ENCODE results near the gene UNC5C. TPM values are rescaled to one million over a fixed set of nuclear protein-coding genes. Genes with fewer than 3 reads are reported as not detected.

UNC5C gene
- total and polyA plus RNA-seq, 2 of the 8 experiments (the other 6 are each of a cell fraction or from before 2014, with no cell fraction given), result 0.30 to 1.3 TPM

DNA sequence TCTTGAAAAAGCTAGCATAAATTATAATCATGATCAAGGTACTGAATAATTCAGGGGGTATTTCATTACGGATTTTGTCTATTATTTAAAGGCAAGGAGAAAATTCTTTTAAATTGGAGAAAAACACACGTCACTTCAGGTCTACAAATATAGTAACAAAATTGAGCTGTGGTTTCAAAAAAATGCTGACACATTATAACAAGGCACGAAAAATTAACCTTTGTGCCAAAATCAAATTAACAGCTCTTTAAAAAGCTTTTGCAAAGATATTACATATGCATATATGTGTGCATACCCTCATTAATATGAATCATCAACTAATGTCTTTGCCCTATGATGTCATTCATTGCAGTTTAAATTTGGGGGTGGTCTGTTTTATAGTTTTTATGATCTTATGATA lies 44.3 kb downstream of the UNC5C start:
- H3K4ac ChIP-seq (replicated peaks; ENCODE audit: insufficient read length, low read depth, low read length), result no peak overlapping the region
- DNase-seq (ENCODE audit: low read depth in 1 of 2, low spot score in 2 of 2) (no peak), FAIRE-seq (no peak)
- H2AK5ac ChIP-seq (ENCODE audit: low read depth, low read length), result no peak overlapping the region
- ChIA-PET POLR2A (ENCODE audit: partially characterized antibody) (no interaction called here), CTCF (ENCODE audit: partially characterized antibody) (no interaction called here)
- no peak overlapping the region for H4K8ac ChIP-seq (ENCODE audit: extremely low read depth, insufficient read depth, low read length)
- no peaks in the 10 kb centered on the region for H3K36me3 ChIP-seq (ENCODE audit: control insufficient read depth in 2 of 4, insufficient read depth in 4 of 4, low read length in 3 of 4)
- H3K56ac ChIP-seq (replicated peaks; ENCODE audit: insufficient read length, low read depth, low read length), result no peak overlapping the region
- H2BK12ac ChIP-seq (ENCODE audit: low read depth, low read length), result no peak overlapping the region
- H3K18ac ChIP-seq (ENCODE audit: extremely low read depth, low read length), result no peak overlapping the region
- H3K9ac ChIP-seq (replicated peaks in 1 of 4; ENCODE audit: extremely low read depth in 1 of 4, low read depth in 3 of 4, low read length in 3 of 4), result no peak overlapping the region
- H3K4me2 ChIP-seq (ENCODE audit: insufficient read depth in 1 of 2, low read depth in 2 of 2, low read length in 2 of 2), result no peak overlapping the region
- H3K79me1 ChIP-seq (ENCODE audit: low read depth, low read length), result no peaks in the 10 kb centered on the region
- H2BK15ac ChIP-seq (ENCODE audit: low read length), result no peak overlapping the region
- H2AFZ ChIP-seq (ENCODE audit: low read length), result no peak overlapping the region
- no peak overlapping the region for H4K5ac ChIP-seq (ENCODE audit: insufficient read length, low read depth, low read length)
- H3K27ac ChIP-seq (ENCODE audit: low read depth, low read length), result no peak overlapping the region
- H3K23me2 ChIP-seq (ENCODE audit: low read depth, low read length), result no peaks in the 10 kb centered on the region
- no peak overlapping the region for H3K4me3 ChIP-seq (ENCODE audit: extremely low read depth in 1 of 4, insufficient read depth in 2 of 4, low read depth in 3 of 4, low read length in 4 of 4)
- no peaks in the 10 kb centered on the region for H4K20me1 ChIP-seq (replicated peaks in 1 of 2; ENCODE audit: control insufficient read depth in 1 of 2, insufficient read depth in 2 of 2, low read length in 2 of 2)
- H3K27me3 ChIP-seq (replicated peaks in 1 of 4; ENCODE audit: control insufficient read depth in 3 of 4, extremely low read depth in 1 of 4, insufficient read depth in 3 of 4, low read length in 3 of 4), result no peaks in the 10 kb centered on the region
- H3K23ac ChIP-seq (ENCODE audit: insufficient read length), result no peak overlapping the region
- H2BK20ac ChIP-seq (ENCODE audit: low read length), result no peak overlapping the region
- TF ChIP-seq, protein P1, sequence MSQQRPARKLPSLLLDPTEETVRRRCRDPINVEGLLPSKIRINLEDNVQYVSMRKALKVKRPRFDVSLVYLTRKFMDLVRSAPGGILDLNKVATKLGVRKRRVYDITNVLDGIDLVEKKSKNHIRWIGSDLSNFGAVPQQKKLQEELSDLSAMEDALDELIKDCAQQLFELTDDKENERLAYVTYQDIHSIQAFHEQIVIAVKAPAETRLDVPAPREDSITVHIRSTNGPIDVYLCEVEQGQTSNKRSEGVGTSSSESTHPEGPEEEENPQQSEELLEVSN (IDR thresholded peaks at IDR 0.05), result no peak
- TF ChIP-seq CREB1 (IDR thresholded peaks at IDR 0.05) (no peak), POLR2AphosphoS5 (IDR thresholded peaks at IDR 0.05; ENCODE audit: low read depth, low read length) (no peak), CHD2 (IDR thresholded peaks at IDR 0.05; ENCODE audit: low read length) (no peak), ZNF274 (IDR thresholded peaks at IDR 0.05; ENCODE audit: borderline replicate concordance, extremely low read depth, low read length) (no peak)
- WGBS, 2 experiments (ENCODE audit: extremely low coverage in 1 of 2, insufficient coverage in 1 of 2, insufficient read length in 1 of 2, insufficient replicate concordance in 2 of 2, low coverage in 1 of 2, low lambda C conversion rate in 2 of 2, missing lambda C conversion rate in 1 of 2), result 90% methylated on average over 3 of the region's 3 CpGs; no CpG with 5 or more reads in 1 of the 2 experiments
- H2BK120ac ChIP-seq (replicated peaks; ENCODE audit: low read depth, low read length), result no peak overlapping the region
- no peak overlapping the region for H4K91ac ChIP-seq (replicated peaks; ENCODE audit: insufficient read length, low read length)
- no peak overlapping the region for H3K14ac ChIP-seq (ENCODE audit: insufficient read length)
- H2BK5ac ChIP-seq (ENCODE audit: low read depth, low read length), result no peak overlapping the region
- H3K79me2 ChIP-seq (ENCODE audit: control insufficient read depth in 1 of 2, insufficient read depth in 2 of 2, low read length in 2 of 2), result no peaks in the 10 kb centered on the region
- H3K4me1 ChIP-seq (replicated peaks in 1 of 4; ENCODE audit: control insufficient read depth in 3 of 4, insufficient read depth in 4 of 4, low read length in 3 of 4), result no peaks in the 10 kb centered on the region
- no peaks in the 10 kb centered on the region for H3K9me3 ChIP-seq (ENCODE audit: insufficient read depth in 2 of 2, low read depth in 1 of 2, low read length in 1 of 2)
